Astrocyte (in vitro differentiated cells and primary cell): ENCODE measurements around the gene COLEC11.

Experiments
- EZH2 ChIP-seq: IDR thresholded peaks from 2 replicates; pipeline ENCODE4 v1.6.1; 2012; ENCODE audit warnings: mild to moderate bottlenecking, low read length, inconsistent platforms; ENCODE audit not compliant: insufficient read depth
- TF ChIP-seq, protein P1 (sequence below): IDR thresholded peaks from 2 replicates; pipeline ENCODE4 v1.5.1; 2011; ENCODE audit warnings: low read depth, mild to moderate bottlenecking, inconsistent platforms, low read length, moderate library complexity; ENCODE audit not compliant: insufficient read depth

GRCh38 chr2:3613524-3613905, 18.6 kb downstream of the COLEC11 start:
- TF ChIP-seq EZH2: no peak
- TF ChIP-seq, protein P1, sequence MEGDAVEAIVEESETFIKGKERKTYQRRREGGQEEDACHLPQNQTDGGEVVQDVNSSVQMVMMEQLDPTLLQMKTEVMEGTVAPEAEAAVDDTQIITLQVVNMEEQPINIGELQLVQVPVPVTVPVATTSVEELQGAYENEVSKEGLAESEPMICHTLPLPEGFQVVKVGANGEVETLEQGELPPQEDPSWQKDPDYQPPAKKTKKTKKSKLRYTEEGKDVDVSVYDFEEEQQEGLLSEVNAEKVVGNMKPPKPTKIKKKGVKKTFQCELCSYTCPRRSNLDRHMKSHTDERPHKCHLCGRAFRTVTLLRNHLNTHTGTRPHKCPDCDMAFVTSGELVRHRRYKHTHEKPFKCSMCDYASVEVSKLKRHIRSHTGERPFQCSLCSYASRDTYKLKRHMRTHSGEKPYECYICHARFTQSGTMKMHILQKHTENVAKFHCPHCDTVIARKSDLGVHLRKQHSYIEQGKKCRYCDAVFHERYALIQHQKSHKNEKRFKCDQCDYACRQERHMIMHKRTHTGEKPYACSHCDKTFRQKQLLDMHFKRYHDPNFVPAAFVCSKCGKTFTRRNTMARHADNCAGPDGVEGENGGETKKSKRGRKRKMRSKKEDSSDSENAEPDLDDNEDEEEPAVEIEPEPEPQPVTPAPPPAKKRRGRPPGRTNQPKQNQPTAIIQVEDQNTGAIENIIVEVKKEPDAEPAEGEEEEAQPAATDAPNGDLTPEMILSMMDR: no peak
